Activated naive CD8-positive, alpha-beta T cell (primary cell): Measurements from ENCODE around the gene FAM118A.
"Not testable (repeated sequence)": the region's sequence is repeated elsewhere in the genome, so short reads cannot be mapped to it uniquely, and the experiment has no call there.

Experiments used
- H3K27ac Mint-ChIP-seq: one replicate; pipeline ENCODE4 v1.8.0; 2021; ENCODE audit warnings: mixed read lengths
- H3K27me3 Mint-ChIP-seq: one replicate; pipeline ENCODE4 v1.8.0; 2021; ENCODE audit warnings: mixed read lengths
- H3K36me3 Mint-ChIP-seq: one replicate; pipeline ENCODE4 v1.8.0; 2021; ENCODE audit warnings: mixed read lengths
- H3K4me1 Mint-ChIP-seq: one replicate; pipeline ENCODE4 v1.8.0; 2021; ENCODE audit warnings: low read depth, mixed read lengths
- H3K4me3 Mint-ChIP-seq: one replicate; pipeline ENCODE4 v1.8.0; 2021; ENCODE audit warnings: mild to moderate bottlenecking, mixed read lengths
- H3K9me3 Mint-ChIP-seq: one replicate; pipeline ENCODE4 v1.8.0; 2021; ENCODE audit warnings: low read depth, mixed read lengths

Gene FAM118A

DNA sequence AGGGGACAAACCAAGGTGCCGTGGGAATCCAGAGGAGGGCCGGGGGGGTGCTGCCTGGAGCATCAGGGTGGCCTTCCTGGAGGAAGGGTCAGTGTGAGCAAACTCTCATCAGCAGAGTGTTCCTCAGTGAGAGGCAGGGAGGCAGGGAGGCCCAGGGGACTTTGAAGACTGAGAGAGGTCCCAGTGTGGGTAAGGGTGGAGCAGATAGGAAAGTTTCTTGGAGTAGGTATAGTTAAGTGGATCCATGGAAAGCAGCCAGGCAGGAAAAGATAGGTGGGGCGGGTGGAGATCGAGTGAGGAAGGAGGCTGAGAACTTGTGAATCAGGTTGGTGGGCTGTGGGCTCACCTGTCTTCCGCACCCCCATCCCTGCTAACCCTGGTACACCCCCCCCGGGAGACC, 15.7 kb upstream of the FAM118A start:
- peaks cover 28% of the 10 kb centered on the region for H3K4me1 Mint-ChIP-seq
- no peaks in the 10 kb centered on the region for H3K9me3 Mint-ChIP-seq
- no peak overlapping the region for H3K27ac Mint-ChIP-seq
- H3K36me3 Mint-ChIP-seq: no peaks in the 10 kb centered on the region
- no peak overlapping the region for H3K4me3 Mint-ChIP-seq
- H3K27me3 Mint-ChIP-seq: no peaks in the 10 kb centered on the region

GRCh38 chr22:45295004-45295403, 14.7 kb upstream of the FAM118A start:
- H3K27ac Mint-ChIP-seq, H3K27me3 Mint-ChIP-seq, H3K9me3 Mint-ChIP-seq, H3K4me3 Mint-ChIP-seq, H3K36me3 Mint-ChIP-seq: not testable (repeated sequence)
- peaks cover 32% of the 10 kb centered on the region for H3K4me1 Mint-ChIP-seq

DNA sequence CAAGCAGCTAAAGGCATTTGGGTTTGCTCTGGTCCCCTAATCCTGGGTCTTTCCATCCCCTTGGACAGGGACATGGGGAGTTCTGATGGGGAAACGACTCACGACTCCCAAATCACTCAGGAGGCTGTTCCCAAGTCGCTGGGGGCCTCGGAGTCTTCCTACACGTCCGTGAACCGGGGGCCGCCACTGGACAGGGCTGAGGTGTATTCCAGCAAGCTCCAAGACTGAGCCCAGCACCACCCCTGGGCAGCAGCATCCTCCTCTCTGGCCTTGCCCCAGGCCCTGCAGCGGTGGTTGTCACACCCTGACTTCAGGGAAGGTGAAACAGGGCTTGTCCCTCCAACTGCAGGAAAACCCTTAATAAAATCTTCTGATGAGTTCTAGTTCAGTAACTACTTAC, 14.2 kb upstream of the FAM118A start:
- no peaks in the 10 kb centered on the region for H3K9me3 Mint-ChIP-seq
- no peaks in the 10 kb centered on the region for H3K27me3 Mint-ChIP-seq
- H3K4me1 Mint-ChIP-seq: peaks cover 32% of the 10 kb centered on the region
- no peak overlapping the region for H3K4me3 Mint-ChIP-seq
- no peaks in the 10 kb centered on the region for H3K36me3 Mint-ChIP-seq
- H3K27ac Mint-ChIP-seq: no peak overlapping the region

DNA sequence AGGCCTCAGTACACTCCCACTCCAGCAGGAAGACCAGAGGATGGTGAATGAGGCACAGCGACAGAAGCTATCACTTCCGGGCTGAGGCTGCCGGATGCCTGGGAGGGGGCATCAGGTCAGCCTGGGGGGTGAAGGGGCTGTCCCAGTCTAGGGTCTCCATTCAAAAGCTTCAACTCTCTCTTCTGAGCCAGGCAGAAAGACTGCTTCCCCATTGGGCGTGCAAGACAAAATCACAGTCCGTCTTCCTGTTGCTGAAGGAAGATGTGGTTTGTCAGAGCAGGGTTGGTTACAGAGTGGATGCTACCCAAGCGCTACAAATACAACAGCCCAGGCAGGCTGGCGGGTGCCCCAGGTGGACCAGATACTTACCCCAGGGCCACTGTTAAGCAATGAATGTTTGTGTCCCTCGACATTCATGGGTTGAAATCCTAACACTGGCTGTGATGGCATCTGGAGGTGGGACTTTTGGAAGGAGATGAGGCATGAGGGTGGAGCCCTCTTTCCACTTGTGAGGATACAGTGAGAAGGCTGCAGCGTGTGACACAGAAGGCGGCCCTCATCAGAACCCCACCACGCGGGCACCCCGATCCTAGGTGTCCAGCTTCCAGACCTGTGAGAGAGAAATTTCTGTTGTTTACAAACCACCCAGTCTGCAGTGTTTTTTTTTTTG, 13.0 kb upstream of the FAM118A start:
- Mint-ChIP-seq H3K4me3 (peak overlapping the region; percentile 23), H3K27ac (peak overlapping the region; percentile 68), H3K36me3 (no peaks in the 10 kb centered on the region), H3K9me3 (no peaks in the 10 kb centered on the region), H3K4me1 (peaks cover 32% of the 10 kb centered on the region), H3K27me3 (no peaks in the 10 kb centered on the region)

GRCh38 chr22:45298934-45299505, 10.7 kb upstream of the FAM118A start:
- Mint-ChIP-seq H3K4me3 (no peak overlapping the region), H3K36me3 (no peaks in the 10 kb centered on the region), H3K9me3 (no peaks in the 10 kb centered on the region), H3K4me1 (peaks cover 32% of the 10 kb centered on the region), H3K27me3 (no peaks in the 10 kb centered on the region), H3K27ac (no peak overlapping the region)

DNA sequence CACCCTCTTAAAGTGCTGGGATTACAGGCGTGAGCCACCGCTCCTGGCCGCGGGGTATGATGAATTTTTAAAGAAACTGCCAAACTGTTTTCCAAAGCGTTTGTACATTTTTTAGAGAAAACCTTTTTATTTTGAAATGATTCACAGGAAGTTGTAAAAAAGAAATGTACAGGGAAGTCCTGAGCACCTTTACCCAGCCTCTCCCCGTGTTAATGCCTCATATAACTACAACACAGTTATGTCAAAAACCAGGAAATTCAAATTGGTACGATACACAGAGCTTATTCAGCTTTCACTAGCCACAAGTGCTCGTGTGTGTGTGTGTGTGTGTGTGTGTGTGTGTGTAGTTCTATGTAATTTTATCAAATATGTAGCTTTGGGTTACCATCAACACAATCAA, 7.0 kb upstream of the FAM118A start:
- no peaks in the 10 kb centered on the region for H3K9me3 Mint-ChIP-seq
- no peak overlapping the region for H3K4me3 Mint-ChIP-seq
- H3K27me3 Mint-ChIP-seq: no peaks in the 10 kb centered on the region
- peaks cover 10% of the 10 kb centered on the region for H3K4me1 Mint-ChIP-seq
- H3K36me3 Mint-ChIP-seq: no peaks in the 10 kb centered on the region
- no peak overlapping the region for H3K27ac Mint-ChIP-seq

- Mint-ChIP-seq H3K27ac (no peak overlapping the region), H3K27me3 (no peaks in the 10 kb centered on the region), H3K9me3 (no peaks in the 10 kb centered on the region), H3K36me3 (no peaks in the 10 kb centered on the region), H3K4me3 (no peak overlapping the region), H3K4me1 (peaks cover 10% of the 10 kb centered on the region)
Observed at GRCh38 chr22:45303181-45303580, 6.6 kb upstream of the FAM118A start.

DNA sequence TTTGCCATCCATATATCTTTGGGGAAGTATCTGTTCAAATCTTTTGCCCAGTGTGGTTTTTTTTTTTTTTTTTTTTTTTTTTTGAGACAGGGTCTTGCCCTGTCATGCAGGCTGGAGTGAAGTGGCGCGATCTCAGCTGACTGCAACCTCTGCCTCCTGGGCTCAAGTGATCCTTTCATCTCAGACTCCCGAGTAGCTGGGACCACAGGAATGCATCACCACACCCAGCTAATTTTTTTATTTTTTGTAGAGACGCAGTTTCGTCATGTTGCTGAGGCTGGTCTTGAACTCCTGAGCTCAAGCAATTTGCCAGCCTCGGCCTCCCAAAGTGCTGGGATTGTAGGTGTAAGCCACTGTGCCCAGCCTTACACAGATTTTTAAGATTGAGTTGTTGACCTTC, 4.8 kb upstream of the FAM118A start:
- Mint-ChIP-seq H3K4me3 (no peak overlapping the region), H3K9me3 (no peaks in the 10 kb centered on the region), H3K36me3 (no peaks in the 10 kb centered on the region), H3K4me1 (peaks cover 10% of the 10 kb centered on the region), H3K27me3 (no peaks in the 10 kb centered on the region), H3K27ac (no peak overlapping the region)

- Mint-ChIP-seq H3K27ac (peak overlapping the region; percentile 4), H3K4me3 (no peak overlapping the region), H3K4me1 (peaks cover 11% of the 10 kb centered on the region), H3K9me3 (no peaks in the 10 kb centered on the region), H3K27me3 (no peaks in the 10 kb centered on the region), H3K36me3 (no peaks in the 10 kb centered on the region)
Observed at GRCh38 chr22:45305456-45306075, 4.2 kb upstream of the FAM118A start.

DNA sequence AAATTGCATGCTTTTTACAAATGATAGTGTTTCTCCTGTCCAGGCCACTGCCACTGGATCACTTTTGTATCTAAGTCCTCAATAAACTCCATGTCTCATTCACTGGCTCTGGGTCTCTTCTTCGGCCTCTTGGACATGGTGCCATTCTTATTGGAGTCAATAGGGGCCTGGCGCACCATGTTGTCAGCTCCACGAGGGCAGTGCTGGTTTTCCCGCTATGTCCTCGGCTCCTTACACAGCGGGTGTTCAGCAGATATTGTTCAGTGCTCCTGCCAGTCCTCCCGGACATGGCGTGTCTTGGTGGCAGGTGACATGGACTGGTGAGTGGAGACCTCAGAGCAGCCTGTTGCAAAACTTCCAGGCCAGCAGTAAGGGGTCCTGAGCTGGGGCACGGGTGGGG, 3.6 kb upstream of the FAM118A start:
- H3K9me3 Mint-ChIP-seq: no peaks in the 10 kb centered on the region
- H3K4me3 Mint-ChIP-seq: no peak overlapping the region
- peaks cover 1% of the 10 kb centered on the region for H3K36me3 Mint-ChIP-seq
- H3K27me3 Mint-ChIP-seq: no peaks in the 10 kb centered on the region
- H3K27ac Mint-ChIP-seq: no peak overlapping the region
- H3K4me1 Mint-ChIP-seq: peaks cover 17% of the 10 kb centered on the region

DNA sequence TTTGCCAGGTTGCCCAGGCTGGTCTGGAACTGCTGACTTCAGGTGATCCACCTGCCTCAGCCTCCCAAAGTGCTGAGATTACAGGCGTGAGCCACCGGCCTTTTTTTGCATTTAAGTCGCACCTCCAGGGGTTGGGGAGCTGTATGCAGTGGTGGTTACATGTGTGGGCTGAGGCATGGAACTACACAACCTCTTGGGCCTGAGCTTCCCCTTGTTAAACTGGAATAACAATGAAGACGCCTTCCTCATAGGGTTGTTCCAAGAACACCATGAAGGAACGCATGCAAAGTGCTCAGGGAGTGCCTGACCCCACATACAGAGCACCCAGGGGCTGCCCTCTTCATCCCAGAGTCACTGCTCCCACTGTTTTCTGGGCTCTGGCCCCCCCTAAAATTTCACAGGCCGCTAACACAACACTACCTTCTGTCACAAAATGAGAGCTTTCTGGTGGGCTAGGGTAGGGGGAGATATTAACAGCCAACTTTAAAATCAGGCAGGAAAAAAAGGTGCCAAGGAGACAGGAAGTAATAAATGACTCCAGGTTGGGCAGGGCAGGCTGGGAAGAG, 1.3 kb upstream of the FAM118A start:
- Mint-ChIP-seq H3K4me1 (peaks cover 34% of the 10 kb centered on the region), H3K36me3 (peaks cover 2% of the 10 kb centered on the region), H3K27me3 (no peaks in the 10 kb centered on the region), H3K9me3 (no peaks in the 10 kb centered on the region), H3K27ac (peak overlapping the region; percentile 87), H3K4me3 (peak overlapping the region; percentile 81)

DNA sequence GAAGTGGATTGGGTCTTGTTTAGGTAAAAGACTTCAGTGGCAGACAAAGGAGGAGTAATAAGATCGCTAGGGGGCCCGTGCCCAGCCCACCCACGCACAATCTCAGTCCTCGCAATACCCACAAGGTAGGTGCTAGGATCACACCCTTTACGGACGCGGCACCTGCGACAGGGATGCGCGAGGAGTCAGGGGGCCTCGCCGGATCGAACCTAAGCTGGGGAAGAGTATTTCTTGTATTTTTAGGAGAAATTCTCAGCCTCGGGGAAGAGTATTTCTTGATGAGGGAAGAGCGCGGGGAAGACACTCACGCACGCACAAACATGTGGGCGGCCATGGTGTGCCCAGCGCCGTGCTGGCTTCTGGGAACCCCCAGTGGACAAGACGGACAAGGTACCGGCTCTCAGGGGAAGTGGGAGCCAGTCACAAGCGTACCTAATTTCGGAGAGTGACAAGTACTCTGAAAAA, 745 bp upstream of the FAM118A start:
- peaks cover 2% of the 10 kb centered on the region for H3K36me3 Mint-ChIP-seq
- no peaks in the 10 kb centered on the region for H3K27me3 Mint-ChIP-seq
- H3K4me1 Mint-ChIP-seq: peaks cover 36% of the 10 kb centered on the region
- peak overlapping the region; percentile 81 for H3K4me3 Mint-ChIP-seq
- no peaks in the 10 kb centered on the region for H3K9me3 Mint-ChIP-seq
- H3K27ac Mint-ChIP-seq: peak overlapping the region; percentile 87

GRCh38 chr22:45310331-45310976, 720 bp downstream of the FAM118A start:
- Mint-ChIP-seq H3K36me3 (peaks cover 2% of the 10 kb centered on the region), H3K27ac (peak overlapping the region; percentile 72), H3K27me3 (no peaks in the 10 kb centered on the region), H3K9me3 (no peaks in the 10 kb centered on the region), H3K4me1 (peaks cover 49% of the 10 kb centered on the region), H3K4me3 (peak overlapping the region; percentile 85)

- no peaks in the 10 kb centered on the region for H3K27me3 Mint-ChIP-seq
- peak overlapping the region; percentile 85 for H3K4me3 Mint-ChIP-seq
- no peaks in the 10 kb centered on the region for H3K9me3 Mint-ChIP-seq
- H3K27ac Mint-ChIP-seq: peak overlapping the region; percentile 72
- H3K36me3 Mint-ChIP-seq: peaks cover 2% of the 10 kb centered on the region
- peaks cover 54% of the 10 kb centered on the region for H3K4me1 Mint-ChIP-seq
Observed at GRCh38 chr22:45310977-45311531, 1.3 kb downstream of the FAM118A start.

- Mint-ChIP-seq H3K27ac (no peak overlapping the region), H3K9me3 (no peaks in the 10 kb centered on the region), H3K27me3 (no peaks in the 10 kb centered on the region), H3K4me1 (peaks cover 66% of the 10 kb centered on the region), H3K4me3 (no peak overlapping the region), H3K36me3 (peaks cover 2% of the 10 kb centered on the region)
Observed at GRCh38 chr22:45312415-45312814, 2.7 kb downstream of the FAM118A start.
